HL-60/S4 treated with phorbol 12-myristate 13-acetate at 8.2 ng/mL for 4 days and 3 days (cell line): Measurements from ENCODE around the gene NUDCD3.

Experiments
- in situ Hi-C: fragments of 300-500 bp; cut with MboI; formaldehyde crosslinking; loops from 2 replicates; pipeline ENCODE4 v1.15.0; 2022; ENCODE audit warnings: low sequenced_read_pairs

NUDCD3 gene

GRCh38 chr7:44490351-44491200 lies at the start of gene NUDCD3:
Gene NUDCD3, minus strand, starts transcription at chr7:44490658. Its CDS starts 58 bp downstream, at chr7:44490600.
- in situ Hi-C loops = no loop called here

- in situ Hi-C loops = no loop called here
These were observed 49.4 kb upstream of the NUDCD3 start for GRCh38 chr7:44539669-44540506.

DNA sequence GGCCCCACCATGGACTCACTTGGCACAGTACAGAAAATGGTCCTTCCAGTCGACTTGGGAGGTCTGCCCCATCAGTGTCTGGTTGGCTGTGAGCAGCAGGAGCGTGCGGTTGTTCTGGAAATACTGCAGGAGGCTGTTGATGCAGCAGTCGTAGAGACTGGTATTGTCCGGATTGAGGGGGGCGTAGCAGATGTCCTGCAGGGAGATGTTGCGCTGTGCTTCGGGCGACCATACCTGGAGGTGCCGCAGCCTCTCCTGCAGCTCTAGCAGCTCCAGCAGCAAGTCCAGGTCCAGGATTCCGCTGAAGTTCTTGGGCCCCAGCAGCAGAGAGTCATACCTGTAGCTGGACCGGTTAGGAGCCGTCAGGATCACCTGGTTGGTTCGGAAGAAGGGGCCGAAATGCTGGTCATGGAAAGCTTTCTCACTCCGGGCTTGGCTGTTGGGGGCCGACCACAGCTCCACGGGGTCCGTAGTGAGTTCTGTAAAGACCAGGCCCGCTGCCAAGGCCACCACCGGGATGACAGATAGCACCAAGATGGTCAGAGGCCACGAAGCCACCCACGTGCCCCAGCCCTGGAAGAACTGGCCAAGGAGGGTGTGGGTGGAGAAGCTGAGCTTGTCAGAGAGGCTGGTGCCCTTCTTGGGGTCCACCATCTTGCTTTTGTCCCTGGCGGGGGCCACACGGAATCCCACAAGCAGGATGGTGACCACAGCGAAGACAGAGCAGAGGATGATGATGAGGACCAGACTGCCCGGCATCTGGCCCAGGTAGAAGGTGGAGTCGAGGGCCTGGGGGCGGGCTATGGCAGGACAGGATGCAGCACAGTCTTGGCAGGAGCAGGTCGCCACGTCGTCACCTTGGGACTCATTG lies 48.6 kb upstream of the NUDCD3 start:
- in situ Hi-C loops = no loop called here

DNA sequence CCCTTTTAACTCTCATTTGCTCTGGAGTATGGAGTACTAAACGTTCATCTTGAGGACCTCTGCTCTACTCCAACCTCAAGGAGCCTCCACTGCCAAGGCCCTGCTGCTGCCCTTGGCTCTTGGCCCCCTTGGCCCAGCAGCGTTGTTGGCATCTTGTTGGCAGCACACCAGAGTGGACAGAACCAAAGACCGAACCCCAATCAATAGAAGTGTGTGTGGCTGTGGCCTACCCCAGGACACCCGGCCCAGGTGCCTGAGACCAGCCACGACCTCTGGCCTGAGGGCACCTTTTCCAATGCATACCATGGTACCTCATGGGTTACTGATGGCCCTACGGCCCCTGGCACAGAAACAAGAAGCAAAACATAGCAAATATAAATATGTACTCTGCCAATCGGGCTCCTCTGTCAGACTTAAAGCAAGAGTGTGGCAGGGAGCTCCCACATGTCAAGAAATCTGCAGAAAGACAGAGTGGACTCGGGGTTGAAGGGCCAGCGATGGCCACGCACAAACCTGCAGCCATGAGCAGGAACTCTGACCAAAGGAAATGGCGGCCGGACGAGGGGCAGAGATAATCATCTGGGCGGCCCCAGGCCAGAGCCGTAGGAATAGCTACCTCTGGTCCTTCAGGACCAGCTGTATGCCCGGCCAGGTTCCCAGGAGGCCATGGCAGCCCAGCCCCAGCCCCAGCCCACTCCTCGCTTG lies 47.8 kb upstream of the NUDCD3 start:
- in situ Hi-C loops = no loop called here

- in situ Hi-C loops = no loop called here
These were observed 47.0 kb upstream of the NUDCD3 start for GRCh38 chr7:44537442-44537841.

DNA sequence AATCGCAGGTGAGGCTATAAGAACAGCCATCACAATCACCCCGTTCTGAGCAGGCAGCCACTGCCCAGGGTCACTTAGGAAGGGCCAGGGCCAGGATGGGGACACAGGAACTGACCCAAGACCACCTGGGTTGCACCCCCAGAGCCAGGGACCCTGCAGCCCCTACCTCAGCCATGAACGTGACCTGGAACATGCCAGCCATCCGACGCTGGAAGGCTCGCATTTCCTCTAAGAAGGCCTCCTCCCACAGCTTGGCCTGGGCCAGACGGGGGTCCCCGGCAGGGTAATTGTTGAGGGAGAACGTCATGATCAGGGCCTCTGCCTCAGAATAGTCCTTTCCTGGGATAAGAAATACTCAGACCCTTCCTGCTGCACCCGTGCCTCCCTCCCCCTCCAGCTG lies 45.6 kb upstream of the NUDCD3 start:
- in situ Hi-C loops = no loop called here

DNA sequence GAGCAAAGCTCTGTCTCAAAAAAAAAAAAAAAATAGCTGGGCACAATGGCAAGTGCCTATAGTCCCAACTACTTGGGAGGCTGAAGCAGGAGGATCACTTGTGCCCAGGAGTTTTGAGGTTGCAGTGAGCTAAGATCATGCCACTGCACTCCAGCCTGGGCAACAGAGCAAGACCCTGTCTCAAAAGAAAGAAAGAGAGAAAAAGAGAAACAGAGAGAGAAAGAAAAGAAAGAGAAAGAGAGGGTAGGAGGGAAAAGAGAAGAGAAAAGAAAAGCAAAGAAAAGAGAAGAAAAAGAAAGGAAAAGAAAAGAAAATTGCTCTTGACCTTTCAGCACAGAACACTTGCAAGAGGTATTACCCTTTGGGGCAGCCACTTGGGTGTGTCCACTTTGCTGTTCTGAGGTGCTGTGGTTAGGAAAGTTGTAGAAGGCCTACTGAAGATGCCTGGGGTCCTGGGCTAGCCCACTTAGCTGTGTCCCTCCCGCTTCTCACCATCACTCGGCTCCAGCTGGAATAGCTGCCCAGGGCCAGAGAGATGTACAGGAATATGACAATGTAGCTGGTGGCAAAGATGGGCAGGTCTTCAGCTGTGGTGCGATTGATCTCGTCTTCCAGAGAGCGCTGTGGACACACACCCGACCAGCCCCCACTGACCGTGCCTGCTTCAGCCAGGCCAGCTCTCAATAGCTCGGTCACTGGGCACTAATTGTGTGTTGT lies 45.0 kb upstream of the NUDCD3 start:
- in situ Hi-C loops = no loop called here

DNA sequence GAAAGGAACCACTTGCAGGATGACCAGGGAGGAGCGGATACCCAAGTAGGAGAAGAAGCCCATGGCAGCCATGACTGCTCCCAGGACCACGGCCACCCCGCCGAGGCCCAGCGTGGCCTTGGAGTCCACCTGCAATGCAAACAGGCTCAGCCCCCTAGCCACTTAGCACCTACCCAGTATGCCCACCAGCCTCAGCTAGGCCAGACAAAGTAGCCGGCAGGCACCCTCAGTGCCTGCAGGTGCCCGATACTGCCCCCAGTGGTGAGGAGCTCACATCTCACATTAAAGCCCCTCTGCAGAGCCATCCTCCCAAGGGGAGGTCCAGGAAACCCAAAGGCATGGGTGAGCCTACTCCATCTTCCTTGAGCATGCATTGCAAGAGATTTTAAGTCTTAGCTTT lies 44.0 kb upstream of the NUDCD3 start:
- in situ Hi-C loops = no loop called here

GRCh38 chr7:44534087-44534486 lies 43.6 kb upstream of the NUDCD3 start:
- in situ Hi-C loops = no loop called here

DNA sequence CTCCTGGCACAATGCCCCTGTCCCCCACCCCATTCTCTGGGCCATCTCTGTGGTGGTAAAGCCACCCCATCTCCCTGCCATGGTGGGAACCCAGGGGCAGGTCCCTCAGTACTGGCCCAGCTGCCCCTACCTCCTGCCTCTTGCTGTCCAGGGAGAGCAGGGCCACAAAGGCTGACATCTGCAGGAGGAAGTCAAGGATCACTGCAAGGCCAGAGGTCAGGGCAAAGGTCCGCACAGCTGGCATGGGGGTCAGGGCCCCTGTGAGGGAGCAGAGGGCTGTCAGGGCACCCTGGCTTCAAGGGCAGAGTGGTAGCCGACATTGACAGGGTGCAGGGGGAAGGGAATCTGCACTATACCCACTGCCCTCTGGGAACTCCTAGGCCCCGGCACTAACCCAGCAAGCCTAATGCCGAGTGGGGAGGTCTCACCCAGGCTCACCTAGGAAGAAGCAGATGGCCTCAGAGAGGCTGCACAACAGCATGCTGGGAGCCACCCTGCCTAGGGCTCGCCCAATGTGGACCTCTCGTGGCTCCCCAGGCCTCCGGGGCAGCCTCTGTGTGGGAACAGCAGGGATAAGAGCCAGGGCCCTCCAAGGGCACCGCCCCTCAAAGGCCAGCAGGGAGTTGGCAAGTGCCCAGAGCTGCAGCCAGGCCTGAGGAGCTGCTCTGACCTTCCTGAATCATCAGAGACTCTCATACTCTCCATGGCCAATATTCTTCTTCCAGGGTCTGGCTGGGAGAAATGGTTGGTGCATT lies 43.0 kb upstream of the NUDCD3 start:
- in situ Hi-C loops = no loop called here

DNA sequence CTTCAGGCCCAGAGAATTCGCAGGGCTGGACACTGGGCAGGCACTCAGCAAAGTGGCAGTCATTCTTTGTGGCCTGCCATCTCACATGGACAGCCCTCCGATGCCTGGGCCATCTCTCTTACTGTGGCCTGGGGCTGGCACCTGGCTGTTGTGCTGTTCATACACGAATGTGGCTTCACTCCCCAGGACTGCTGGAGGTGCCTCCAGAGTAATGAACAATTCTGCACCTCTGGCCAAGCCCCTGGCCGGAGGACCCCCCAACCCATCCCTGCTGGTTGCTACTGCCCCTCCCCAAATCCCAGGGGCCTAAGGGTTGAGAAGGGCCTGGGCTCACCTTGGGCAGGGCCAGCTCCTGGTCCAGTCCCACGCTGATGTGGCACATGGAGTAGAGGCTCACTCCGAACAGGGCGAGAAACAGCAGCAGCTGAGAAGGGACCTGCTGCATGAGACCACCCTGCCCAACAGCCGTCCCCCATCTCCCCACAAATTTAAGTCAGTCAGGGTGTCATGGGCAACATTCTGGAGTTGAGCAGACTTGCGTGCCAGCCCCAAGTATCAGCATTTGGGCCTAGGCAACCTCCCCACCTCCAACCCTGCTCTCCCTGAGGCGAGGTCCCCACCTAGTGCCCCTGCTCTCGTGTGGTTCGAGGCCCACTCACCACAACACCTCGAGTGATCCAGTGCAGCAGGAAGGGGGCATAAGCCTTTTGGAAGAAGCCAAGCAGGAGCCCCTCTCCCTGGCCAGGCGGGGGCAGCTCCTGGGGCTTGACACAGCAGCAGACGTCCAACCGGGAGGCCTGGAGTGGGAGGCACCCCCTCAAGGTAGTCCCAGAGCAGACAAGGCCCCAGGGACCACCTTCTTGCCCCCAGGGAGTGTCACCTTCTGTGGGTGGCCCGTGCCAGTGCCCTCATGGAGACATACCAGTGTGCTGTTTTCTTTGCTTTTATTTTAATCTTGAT lies 41.2 kb upstream of the NUDCD3 start:
- in situ Hi-C loops = no loop called here

GRCh38 chr7:44530990-44531389 lies 40.5 kb upstream of the NUDCD3 start:
- in situ Hi-C loops = no loop called here

DNA sequence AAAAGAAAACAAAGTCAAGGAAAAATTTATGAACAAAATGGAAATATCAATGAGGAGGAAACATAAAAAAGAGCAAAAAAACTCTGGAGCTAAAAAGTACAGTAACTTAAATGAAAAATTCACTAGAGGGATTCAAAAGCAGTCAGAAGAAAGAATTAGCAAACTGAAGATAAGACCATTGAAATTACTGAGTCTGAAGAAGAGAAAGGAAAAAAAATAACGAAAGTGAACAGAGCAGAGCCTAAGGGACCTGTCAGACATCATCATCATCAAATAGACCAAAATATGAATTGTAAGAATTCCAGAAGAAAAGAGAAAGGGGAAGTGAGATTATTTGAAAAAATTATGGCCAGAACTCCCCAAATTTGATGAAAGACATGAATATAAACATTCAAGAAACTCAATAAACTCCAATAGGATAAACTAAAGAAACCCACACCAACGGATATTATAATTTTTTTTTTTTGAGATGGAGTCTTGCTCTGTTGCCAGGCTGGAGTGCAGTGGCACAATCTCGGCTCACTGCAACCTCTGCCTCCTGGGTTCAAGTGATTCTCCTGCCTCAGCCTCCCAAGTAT lies 34.4 kb upstream of the NUDCD3 start:
- in situ Hi-C loops = no loop called here

GRCh38 chr7:44522315-44522714 lies 31.9 kb upstream of the NUDCD3 start:
- in situ Hi-C loops = no loop called here

DNA sequence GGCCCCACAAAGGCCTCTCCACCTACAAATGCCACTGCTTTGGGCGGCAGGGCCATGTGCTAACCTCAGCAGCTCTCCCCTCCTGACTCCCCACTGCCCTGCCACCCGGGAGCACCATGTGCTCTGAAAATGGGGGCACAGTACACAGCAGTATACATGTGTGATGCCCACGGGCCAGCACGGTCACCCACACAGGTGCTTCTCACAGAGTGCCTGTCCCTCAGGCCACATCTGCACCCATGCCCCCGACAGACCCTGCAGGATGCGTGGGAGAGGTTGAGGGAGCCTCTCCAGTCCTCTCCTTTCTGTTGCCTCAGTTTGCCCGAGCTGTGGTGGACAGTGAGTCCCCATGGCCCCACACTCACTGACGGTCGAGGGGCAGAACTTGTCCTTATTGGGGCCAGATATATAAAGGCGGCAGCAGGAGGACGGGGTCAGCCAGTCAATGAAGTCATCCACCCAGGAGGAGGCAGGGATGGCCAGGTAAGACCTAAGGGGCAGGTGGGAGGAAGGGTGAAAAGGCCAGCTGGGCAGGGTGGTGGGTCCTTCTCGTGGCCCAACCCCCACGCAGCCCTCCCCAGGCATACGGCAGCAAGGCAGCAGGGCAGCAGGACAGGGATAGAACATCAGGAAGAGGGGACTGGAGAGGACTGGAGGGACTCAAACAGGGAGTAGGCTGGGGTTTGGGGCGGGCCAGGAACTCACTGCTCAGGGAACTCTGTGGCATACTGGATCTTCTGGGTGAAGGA lies 31.1 kb upstream of the NUDCD3 start:
- in situ Hi-C loops = no loop called here

- in situ Hi-C loops = no loop called here
These were observed 30.1 kb upstream of the NUDCD3 start for GRCh38 chr7:44520574-44520973.

- in situ Hi-C loops = no loop called here
These were observed 29.1 kb upstream of the NUDCD3 start for GRCh38 chr7:44519546-44519945.
